ENCODE measurements around the gene MMEL1.

Gene MMEL1

DNA sequence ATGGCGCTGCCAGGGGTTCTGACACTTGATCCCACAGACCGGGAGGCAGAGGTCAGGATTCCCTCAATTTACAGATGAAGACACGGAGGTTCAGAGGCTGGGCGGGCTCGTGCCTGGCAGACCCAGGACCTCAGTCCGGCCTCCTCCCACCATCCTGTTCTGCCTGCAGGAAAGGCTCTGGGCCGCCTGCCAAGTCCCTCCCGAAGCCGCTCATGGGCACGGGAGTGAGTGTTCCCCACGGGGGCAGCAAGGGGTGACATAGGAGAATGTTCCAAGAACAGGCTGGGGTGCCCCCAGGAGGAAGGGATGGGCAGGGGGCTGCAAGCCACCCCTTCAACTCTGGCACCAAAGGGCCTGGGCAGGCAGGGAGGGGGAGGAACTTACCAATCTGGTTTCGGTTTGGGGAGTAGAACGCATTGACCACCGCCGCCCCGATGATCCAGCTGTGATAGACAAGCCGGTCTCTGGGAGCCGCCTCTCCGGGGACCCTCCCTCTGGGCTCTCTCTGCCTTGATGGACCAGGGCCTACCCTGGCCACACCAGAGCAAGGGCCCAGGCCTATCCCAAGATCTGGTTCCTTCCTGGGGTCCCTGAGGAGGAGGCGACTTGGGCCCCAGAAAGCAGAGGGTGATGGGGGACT is 38.7 kb downstream of the MMEL1 start:
- POLR2A ChIA-PET = no interaction called here
- DNase-seq (ENCODE audit: extremely low spot score) = no peak
- CTCF ChIA-PET = no interaction called here
- TF ChIP-seq ELF4 (IDR thresholded peaks at IDR 0.05) (no peak), SUZ12 (IDR thresholded peaks at IDR 0.05) (no peak), FOXK2 (IDR thresholded peaks at IDR 0.05) (no peak), CTBP1 (IDR thresholded peaks at IDR 0.05; ENCODE audit: borderline replicate concordance) (no peak), SP1 (IDR thresholded peaks at IDR 0.05) (no peak), HDGF (IDR thresholded peaks at IDR 0.05; ENCODE audit: borderline replicate concordance) (no peak), FOXA1 (IDR thresholded peaks at IDR 0.05) (no peak), BHLHE40 (IDR thresholded peaks at IDR 0.05; ENCODE audit: borderline replicate concordance) (no peak), ARNT (IDR thresholded peaks at IDR 0.05) (no peak), ZNF384 (IDR thresholded peaks at IDR 0.05) (no peak), NFRKB (IDR thresholded peaks at IDR 0.05) (no peak), L3MBTL2 (conservative IDR thresholded peaks at IDR 0.05) (no peak)
- TF ChIP-seq, protein P1, sequence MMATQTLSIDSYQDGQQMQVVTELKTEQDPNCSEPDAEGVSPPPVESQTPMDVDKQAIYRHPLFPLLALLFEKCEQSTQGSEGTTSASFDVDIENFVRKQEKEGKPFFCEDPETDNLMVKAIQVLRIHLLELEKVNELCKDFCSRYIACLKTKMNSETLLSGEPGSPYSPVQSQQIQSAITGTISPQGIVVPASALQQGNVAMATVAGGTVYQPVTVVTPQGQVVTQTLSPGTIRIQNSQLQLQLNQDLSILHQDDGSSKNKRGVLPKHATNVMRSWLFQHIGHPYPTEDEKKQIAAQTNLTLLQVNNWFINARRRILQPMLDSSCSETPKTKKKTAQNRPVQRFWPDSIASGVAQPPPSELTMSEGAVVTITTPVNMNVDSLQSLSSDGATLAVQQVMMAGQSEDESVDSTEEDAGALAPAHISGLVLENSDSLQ (IDR thresholded peaks at IDR 0.05) = no peak

DNA sequence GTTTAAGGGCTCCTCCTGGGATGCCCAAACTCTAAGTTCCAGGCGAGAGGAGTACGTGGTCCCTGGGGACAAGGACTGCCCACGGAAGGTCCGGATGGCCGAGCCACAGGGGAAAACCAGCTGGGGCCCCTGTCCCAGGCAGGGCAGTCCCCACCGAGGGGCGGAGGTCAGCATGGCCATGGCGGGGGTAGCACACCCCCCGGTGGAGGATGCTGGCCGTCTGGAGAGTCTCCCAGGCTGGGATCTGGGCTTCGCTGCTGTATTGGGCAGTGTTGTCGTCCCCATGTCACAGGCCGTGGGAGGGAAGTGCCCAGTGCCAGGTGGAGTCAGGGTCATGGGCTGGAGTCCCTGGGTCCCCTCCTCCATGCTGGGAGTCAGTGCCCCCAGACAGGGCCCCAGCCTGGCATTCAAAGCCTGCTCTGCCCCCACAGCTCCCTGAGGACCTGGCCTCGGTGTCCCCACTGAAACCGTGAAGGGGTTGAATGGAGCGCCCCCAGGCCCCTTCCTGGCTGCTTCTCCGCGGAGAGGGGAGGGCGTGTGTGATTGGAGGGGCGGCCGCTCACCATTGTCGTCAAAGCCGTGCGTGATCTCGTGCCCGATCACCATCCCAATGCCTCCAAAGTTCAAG is 39.5 kb downstream of the MMEL1 start:
- no peak for DNase-seq (ENCODE audit: extremely low spot score)
- TF ChIP-seq CTBP1 (IDR thresholded peaks at IDR 0.05; ENCODE audit: borderline replicate concordance) (no peak), L3MBTL2 (conservative IDR thresholded peaks at IDR 0.05) (no peak)
- ChIA-PET CTCF (no interaction called here), POLR2A (no interaction called here)

- DNase-seq (ENCODE audit: extremely low spot score) = no peak
- POLR2A ChIA-PET = no interaction called here
- TF ChIP-seq, protein P1 (IDR thresholded peaks at IDR 0.05) = no peak
- TF ChIP-seq TARDBP (IDR thresholded peaks at IDR 0.05) (no peak), FOXM1 (IDR thresholded peaks at IDR 0.05; ENCODE audit: borderline replicate concordance) (no peak), LEF1 (IDR thresholded peaks at IDR 0.05; ENCODE audit: borderline replicate concordance) (no peak), FOXA1 (IDR thresholded peaks at IDR 0.05) (no peak), L3MBTL2 (conservative IDR thresholded peaks at IDR 0.05) (no peak), SUZ12 (IDR thresholded peaks at IDR 0.05) (no peak), BHLHE40 (IDR thresholded peaks at IDR 0.05; ENCODE audit: borderline replicate concordance) (no peak), ZNF384 (IDR thresholded peaks at IDR 0.05) (no peak), ELF4 (IDR thresholded peaks at IDR 0.05) (no peak), NFRKB (IDR thresholded peaks at IDR 0.05) (no peak)
- CTCF ChIA-PET = no interaction called here
These were observed 40.1 kb downstream of the MMEL1 start for GRCh38 chr1:2592672-2593071.

DNA sequence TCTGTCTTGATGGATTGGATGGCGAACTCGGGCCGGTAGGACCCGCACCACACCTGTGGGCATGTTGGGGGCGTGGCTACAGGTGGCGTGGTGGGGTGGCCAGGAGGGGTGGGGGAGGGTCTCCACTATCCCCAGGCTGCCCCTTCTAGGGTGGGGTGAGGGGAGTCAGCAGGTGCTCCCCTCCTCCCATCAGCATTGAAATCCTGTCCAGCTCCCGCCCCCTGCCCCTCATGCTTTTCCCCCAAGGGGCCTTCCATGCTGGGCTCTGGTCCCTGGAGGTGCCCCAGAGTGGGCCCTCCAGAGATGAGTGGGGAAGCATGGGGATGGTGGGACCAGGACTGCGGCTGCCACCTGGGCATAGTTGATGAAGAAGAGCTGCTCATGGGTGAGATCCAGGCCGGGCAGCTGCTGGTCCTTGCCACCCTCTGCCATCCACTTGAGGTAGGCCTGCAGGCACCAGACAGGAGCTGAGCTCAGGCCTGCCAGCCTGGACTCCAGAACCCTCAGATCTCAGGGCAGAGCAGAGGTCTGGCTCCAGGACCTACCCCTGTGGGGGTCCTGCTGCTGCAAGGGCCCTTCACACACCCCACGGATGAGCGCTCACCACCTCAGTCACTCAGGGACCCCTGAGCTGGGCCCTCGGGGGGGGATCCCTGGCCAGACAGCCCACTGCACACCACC is 41.1 kb downstream of the MMEL1 start:
- no peak for TF ChIP-seq ELF4 (IDR thresholded peaks at IDR 0.05)
- TF ChIP-seq FOXM1 (IDR thresholded peaks at IDR 0.05; ENCODE audit: borderline replicate concordance) = no peak
- no peak for TF ChIP-seq SP1 (IDR thresholded peaks at IDR 0.05)
- TF ChIP-seq TARDBP (IDR thresholded peaks at IDR 0.05) = no peak
- TF ChIP-seq, protein P1 (IDR thresholded peaks at IDR 0.05) = no peak
- TF ChIP-seq CTBP1 (IDR thresholded peaks at IDR 0.05; ENCODE audit: borderline replicate concordance) = no peak
- TF ChIP-seq FOXK2 (IDR thresholded peaks at IDR 0.05) = no peak
- TF ChIP-seq ZNF384 (IDR thresholded peaks at IDR 0.05) = no peak
- no peak for TF ChIP-seq SUZ12 (IDR thresholded peaks at IDR 0.05)
- no peak for TF ChIP-seq HDGF (IDR thresholded peaks at IDR 0.05; ENCODE audit: borderline replicate concordance)
- no peak for TF ChIP-seq L3MBTL2 (conservative IDR thresholded peaks at IDR 0.05)
- no peak for TF ChIP-seq LEF1 (IDR thresholded peaks at IDR 0.05; ENCODE audit: borderline replicate concordance)
- no peak for TF ChIP-seq BHLHE40 (IDR thresholded peaks at IDR 0.05; ENCODE audit: borderline replicate concordance)
- no peak for TF ChIP-seq ARNT (IDR thresholded peaks at IDR 0.05)
- no peak for TF ChIP-seq FOXA1 (IDR thresholded peaks at IDR 0.05)
- no peak for TF ChIP-seq NFRKB (IDR thresholded peaks at IDR 0.05)
- POLR2A ChIA-PET = interaction anchor here (0.7 kb wide), 1 partner anchor 85 kb away, joined by 3 read pairs; no protein-coding TSS in a partner anchor

DNA sequence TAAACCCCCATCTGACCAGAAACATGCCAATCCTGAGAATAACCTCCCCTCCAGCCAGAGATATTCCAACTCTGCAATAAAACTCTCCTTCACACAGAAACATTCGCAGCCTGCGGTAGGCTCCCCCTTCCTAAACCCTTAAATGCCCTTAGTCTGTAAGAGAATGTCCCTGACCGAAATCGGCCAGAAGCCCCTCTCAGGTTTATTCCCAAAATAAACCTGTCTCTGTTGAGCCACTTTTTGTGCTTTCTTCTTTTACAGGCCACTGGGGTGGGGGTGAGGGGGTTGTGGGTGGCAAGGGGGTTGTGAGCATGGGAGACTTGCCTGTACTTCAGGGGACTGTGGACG is 41.6 kb downstream of the MMEL1 start:
- TF ChIP-seq TARDBP (IDR thresholded peaks at IDR 0.05) = no peak
- TF ChIP-seq BHLHE40 (IDR thresholded peaks at IDR 0.05; ENCODE audit: borderline replicate concordance) = no peak
- no peak for TF ChIP-seq HDGF (IDR thresholded peaks at IDR 0.05; ENCODE audit: borderline replicate concordance)
- no peak for TF ChIP-seq ELF4 (IDR thresholded peaks at IDR 0.05)
- no peak for TF ChIP-seq ZNF384 (IDR thresholded peaks at IDR 0.05)
- no peak for TF ChIP-seq NFRKB (IDR thresholded peaks at IDR 0.05)
- no peak for TF ChIP-seq SUZ12 (IDR thresholded peaks at IDR 0.05)
- TF ChIP-seq ARNT (IDR thresholded peaks at IDR 0.05) = no peak
- TF ChIP-seq FOXA1 (IDR thresholded peaks at IDR 0.05) = no peak
- no peak for TF ChIP-seq SP1 (IDR thresholded peaks at IDR 0.05)
- no peak for TF ChIP-seq CTBP1 (IDR thresholded peaks at IDR 0.05; ENCODE audit: borderline replicate concordance)
- TF ChIP-seq LEF1 (IDR thresholded peaks at IDR 0.05; ENCODE audit: borderline replicate concordance) = no peak
- TF ChIP-seq, protein P1 (IDR thresholded peaks at IDR 0.05) = no peak
- no peak for TF ChIP-seq FOXK2 (IDR thresholded peaks at IDR 0.05)
- no peak for TF ChIP-seq L3MBTL2 (conservative IDR thresholded peaks at IDR 0.05)
- TF ChIP-seq FOXM1 (IDR thresholded peaks at IDR 0.05; ENCODE audit: borderline replicate concordance) = no peak
- POLR2A ChIA-PET = no interaction called here
- DNase-seq (ENCODE audit: extremely low spot score) = no peak
- CTCF ChIA-PET = no interaction called here

More for the DNA sequence above, 41.1 kb downstream of the MMEL1 start:
- CTCF ChIA-PET = no interaction called here
- no peak for DNase-seq (ENCODE audit: extremely low spot score)

Data from HEK293T (cell line).